ENCODE results near the gene AP2A1.

GRCh38 chr19:49847731-49848696 lies 81.2 kb downstream of the AP2A1 start:
- TF ChIP-seq, protein P1, sequence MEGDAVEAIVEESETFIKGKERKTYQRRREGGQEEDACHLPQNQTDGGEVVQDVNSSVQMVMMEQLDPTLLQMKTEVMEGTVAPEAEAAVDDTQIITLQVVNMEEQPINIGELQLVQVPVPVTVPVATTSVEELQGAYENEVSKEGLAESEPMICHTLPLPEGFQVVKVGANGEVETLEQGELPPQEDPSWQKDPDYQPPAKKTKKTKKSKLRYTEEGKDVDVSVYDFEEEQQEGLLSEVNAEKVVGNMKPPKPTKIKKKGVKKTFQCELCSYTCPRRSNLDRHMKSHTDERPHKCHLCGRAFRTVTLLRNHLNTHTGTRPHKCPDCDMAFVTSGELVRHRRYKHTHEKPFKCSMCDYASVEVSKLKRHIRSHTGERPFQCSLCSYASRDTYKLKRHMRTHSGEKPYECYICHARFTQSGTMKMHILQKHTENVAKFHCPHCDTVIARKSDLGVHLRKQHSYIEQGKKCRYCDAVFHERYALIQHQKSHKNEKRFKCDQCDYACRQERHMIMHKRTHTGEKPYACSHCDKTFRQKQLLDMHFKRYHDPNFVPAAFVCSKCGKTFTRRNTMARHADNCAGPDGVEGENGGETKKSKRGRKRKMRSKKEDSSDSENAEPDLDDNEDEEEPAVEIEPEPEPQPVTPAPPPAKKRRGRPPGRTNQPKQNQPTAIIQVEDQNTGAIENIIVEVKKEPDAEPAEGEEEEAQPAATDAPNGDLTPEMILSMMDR (IDR thresholded peaks at IDR 0.05): no peak
- TF ChIP-seq POLR2A (IDR thresholded peaks at IDR 0.05): no peak
